ENCODE measurements around the gene CLEC4A.
"Not testable (repeated sequence)": the region's sequence is repeated elsewhere in the genome, so short reads cannot be mapped to it uniquely, and the experiment has no call there.

Gene CLEC4A

DNA sequence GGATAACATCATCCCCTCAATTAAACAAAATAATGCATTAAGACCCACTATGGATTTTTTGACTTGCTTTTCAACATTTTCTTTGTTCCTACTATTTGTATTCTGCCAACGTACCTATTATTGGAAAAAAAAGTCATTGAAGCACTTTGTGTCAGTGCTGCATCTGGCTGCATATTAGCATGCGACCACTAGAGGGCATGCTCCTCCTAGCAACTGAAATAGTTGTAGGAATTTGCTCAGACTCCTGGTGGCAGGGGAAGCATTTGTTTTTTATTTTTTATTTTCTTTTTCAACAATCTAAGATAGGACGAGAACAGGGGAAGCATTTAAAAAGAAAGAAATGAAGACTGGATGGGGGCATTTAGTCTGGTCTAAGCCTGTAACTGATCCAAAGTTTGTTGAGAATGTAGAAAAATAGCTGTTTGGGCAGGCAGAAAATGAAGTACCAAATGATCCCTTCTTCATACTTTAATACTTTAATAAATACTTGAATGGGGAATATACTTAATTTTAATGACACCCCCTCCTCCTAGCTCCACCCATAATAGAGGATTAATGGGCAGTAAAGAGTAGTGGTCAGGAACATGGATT, 14.5 kb upstream of the CLEC4A start:
- Histone ChIP-seq H3K4me1 (ENCODE audit: insufficient read depth, low read length, poor library complexity, severe bottlenecking) (no peaks in the 10 kb centered on the region), H3K79me2 (ENCODE audit: insufficient read depth, low read length) (no peaks in the 10 kb centered on the region), H3K9ac (ENCODE audit: low read depth, low read length, poor library complexity, severe bottlenecking) (peak overlapping the region; percentile 18), H2AFZ (ENCODE audit: low read length) (peak overlapping the region; percentile 39; the same call in 1 of the 2 replicates), H3K36me3 (ENCODE audit: insufficient read depth, low read length) (no peaks in the 10 kb centered on the region), H3K4me2 (ENCODE audit: low read depth, low read length, poor library complexity, severe bottlenecking) (no peak overlapping the region), H3K9me3 (ENCODE audit: insufficient read depth, low read depth, low read length) (no peaks in the 10 kb centered on the region), H3K9me2 (replicated peaks; ENCODE audit: low read depth, low read length) (no peaks in the 10 kb centered on the region), H3F3A (ENCODE audit: low read depth) (no peaks in the 10 kb centered on the region), H3K27me3 (ENCODE audit: insufficient read depth, low read length, poor library complexity, severe bottlenecking) (no peaks in the 10 kb centered on the region), H4K20me1 (ENCODE audit: insufficient read depth, low read length, poor library complexity, severe bottlenecking) (no peaks in the 10 kb centered on the region), H3K4me3 (ENCODE audit: low read length, poor library complexity, severe bottlenecking) (no peak overlapping the region)
- no peak for TF ChIP-seq EZH2phosphoT487 (IDR thresholded peaks at IDR 0.05; ENCODE audit: borderline replicate concordance)
- TF ChIP-seq, protein P1, sequence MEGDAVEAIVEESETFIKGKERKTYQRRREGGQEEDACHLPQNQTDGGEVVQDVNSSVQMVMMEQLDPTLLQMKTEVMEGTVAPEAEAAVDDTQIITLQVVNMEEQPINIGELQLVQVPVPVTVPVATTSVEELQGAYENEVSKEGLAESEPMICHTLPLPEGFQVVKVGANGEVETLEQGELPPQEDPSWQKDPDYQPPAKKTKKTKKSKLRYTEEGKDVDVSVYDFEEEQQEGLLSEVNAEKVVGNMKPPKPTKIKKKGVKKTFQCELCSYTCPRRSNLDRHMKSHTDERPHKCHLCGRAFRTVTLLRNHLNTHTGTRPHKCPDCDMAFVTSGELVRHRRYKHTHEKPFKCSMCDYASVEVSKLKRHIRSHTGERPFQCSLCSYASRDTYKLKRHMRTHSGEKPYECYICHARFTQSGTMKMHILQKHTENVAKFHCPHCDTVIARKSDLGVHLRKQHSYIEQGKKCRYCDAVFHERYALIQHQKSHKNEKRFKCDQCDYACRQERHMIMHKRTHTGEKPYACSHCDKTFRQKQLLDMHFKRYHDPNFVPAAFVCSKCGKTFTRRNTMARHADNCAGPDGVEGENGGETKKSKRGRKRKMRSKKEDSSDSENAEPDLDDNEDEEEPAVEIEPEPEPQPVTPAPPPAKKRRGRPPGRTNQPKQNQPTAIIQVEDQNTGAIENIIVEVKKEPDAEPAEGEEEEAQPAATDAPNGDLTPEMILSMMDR (conservative IDR thresholded peaks at IDR 0.05; ENCODE audit: low read length), result peak; percentile 100

DNA sequence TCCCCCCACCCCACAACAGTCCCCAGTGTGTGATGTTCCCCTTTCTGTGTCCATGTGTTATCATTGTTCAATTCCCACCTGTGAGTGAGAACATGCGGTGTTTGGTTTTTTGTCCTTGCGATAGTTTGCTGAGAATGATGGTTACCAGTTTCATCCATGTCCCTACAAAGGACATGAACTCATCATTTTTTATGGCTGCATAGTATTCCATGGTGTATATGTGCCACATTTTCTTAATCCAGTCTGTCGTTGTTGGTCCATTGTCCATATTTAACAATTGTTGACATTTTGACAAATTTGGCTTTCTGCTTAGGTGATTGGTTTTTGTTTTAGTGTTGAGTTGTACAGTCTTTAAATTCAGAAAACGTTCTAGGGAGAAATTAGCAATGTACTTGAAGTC, 10.3 kb upstream of the CLEC4A start:
- not testable (repeated sequence) for H4K20me1 ChIP-seq (ENCODE audit: insufficient read depth, low read length, poor library complexity, severe bottlenecking); H3K4me1 ChIP-seq (ENCODE audit: insufficient read depth, low read length, poor library complexity, severe bottlenecking); H3K4me2 ChIP-seq (ENCODE audit: low read depth, low read length, poor library complexity, severe bottlenecking); H3K9me2 ChIP-seq (replicated peaks; ENCODE audit: low read depth, low read length); H2AFZ ChIP-seq (ENCODE audit: low read length); H3K27me3 ChIP-seq (ENCODE audit: insufficient read depth, low read length, poor library complexity, severe bottlenecking); H3K4me3 ChIP-seq (ENCODE audit: low read length, poor library complexity, severe bottlenecking); H3F3A ChIP-seq (ENCODE audit: low read depth); H3K79me2 ChIP-seq (ENCODE audit: insufficient read depth, low read length); H3K9me3 ChIP-seq (ENCODE audit: insufficient read depth, low read depth, low read length); H3K36me3 ChIP-seq (ENCODE audit: insufficient read depth, low read length); H3K9ac ChIP-seq (ENCODE audit: low read depth, low read length, poor library complexity, severe bottlenecking)

DNA sequence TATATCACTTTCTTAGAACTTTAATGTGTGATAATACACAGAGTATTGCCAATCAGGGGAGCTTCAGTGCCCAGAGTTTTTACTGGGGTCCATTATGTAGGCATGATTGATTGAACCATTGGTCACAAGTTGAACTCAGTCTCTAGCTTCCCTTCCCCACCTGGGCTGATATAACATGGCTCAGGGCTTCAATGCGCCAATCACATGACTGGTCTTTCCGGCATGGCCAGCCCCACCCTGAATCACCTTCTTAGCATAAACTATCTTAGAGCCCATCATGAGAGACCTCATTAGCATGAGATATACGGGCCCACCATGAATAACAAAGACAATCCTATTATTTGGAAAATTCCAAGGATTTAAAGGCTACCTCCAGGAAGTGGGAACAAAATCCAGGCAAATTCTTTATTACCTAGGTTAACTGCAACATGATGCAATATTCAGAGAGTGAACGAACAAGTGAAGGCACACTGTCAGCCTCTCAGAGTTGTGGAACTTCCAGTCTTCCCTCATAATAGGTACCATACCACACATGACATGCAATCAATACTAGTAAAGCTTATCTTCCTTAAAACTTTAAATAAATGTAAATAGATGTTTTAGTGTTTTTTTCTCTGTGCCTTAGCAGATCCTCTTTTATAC, 3.2 kb upstream of the CLEC4A start:
- no peak overlapping the region for H3K4me2 ChIP-seq (ENCODE audit: low read depth, low read length, poor library complexity, severe bottlenecking)
- H3K79me2 ChIP-seq (ENCODE audit: insufficient read depth, low read length), result no peaks in the 10 kb centered on the region
- peaks cover 13% of the 10 kb centered on the region for H3K4me1 ChIP-seq (ENCODE audit: insufficient read depth, low read length, poor library complexity, severe bottlenecking)
- no peaks in the 10 kb centered on the region for H3K9me3 ChIP-seq (ENCODE audit: insufficient read depth, low read depth, low read length)
- H3K27me3 ChIP-seq (ENCODE audit: insufficient read depth, low read length, poor library complexity, severe bottlenecking), result no peaks in the 10 kb centered on the region
- no peak overlapping the region for H3K4me3 ChIP-seq (ENCODE audit: low read length, poor library complexity, severe bottlenecking)
- no peaks in the 10 kb centered on the region for H3F3A ChIP-seq (ENCODE audit: low read depth)
- no peak for TF ChIP-seq EZH2phosphoT487 (IDR thresholded peaks at IDR 0.05; ENCODE audit: borderline replicate concordance)
- TF ChIP-seq, protein P1 (conservative IDR thresholded peaks at IDR 0.05; ENCODE audit: low read length), result no peak
- no peaks in the 10 kb centered on the region for H3K36me3 ChIP-seq (ENCODE audit: insufficient read depth, low read length)
- H2AFZ ChIP-seq (ENCODE audit: low read length), result no peak overlapping the region
- H3K9ac ChIP-seq (ENCODE audit: low read depth, low read length, poor library complexity, severe bottlenecking), result no peak overlapping the region
- no peaks in the 10 kb centered on the region for H4K20me1 ChIP-seq (ENCODE audit: insufficient read depth, low read length, poor library complexity, severe bottlenecking)
- H3K9me2 ChIP-seq (replicated peaks; ENCODE audit: low read depth, low read length), result no peaks in the 10 kb centered on the region

DNA sequence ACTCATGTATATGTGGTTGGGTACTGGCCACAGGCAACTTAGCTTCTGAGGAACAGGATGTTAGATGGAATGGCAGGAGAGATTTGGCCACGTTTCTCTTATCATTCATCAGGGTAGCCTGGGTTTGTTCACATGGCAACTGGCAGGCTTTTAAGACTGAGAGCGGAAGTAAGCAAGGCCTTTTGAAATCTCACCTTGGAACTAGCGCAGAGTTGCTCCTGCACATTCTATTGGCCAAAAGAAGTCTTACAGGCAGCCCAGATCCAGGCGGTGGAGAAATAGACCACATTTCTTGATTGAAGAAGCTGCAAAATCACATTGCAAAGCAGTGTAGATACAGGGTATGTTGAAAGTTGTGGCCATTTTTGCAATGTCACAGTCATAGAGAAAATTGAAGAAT, 3.7 kb downstream of the CLEC4A start:
- H4K20me1 ChIP-seq (ENCODE audit: insufficient read depth, low read length, poor library complexity, severe bottlenecking), result no peaks in the 10 kb centered on the region
- no peak overlapping the region for H3K4me2 ChIP-seq (ENCODE audit: low read depth, low read length, poor library complexity, severe bottlenecking)
- no peaks in the 10 kb centered on the region for H3K27me3 ChIP-seq (ENCODE audit: insufficient read depth, low read length, poor library complexity, severe bottlenecking)
- no peaks in the 10 kb centered on the region for H3K36me3 ChIP-seq (ENCODE audit: insufficient read depth, low read length)
- no peak overlapping the region for H2AFZ ChIP-seq (ENCODE audit: low read length)
- H3K9ac ChIP-seq (ENCODE audit: low read depth, low read length, poor library complexity, severe bottlenecking), result no peak overlapping the region
- H3K9me2 ChIP-seq (replicated peaks; ENCODE audit: low read depth, low read length), result no peaks in the 10 kb centered on the region
- TF ChIP-seq, protein P1 (conservative IDR thresholded peaks at IDR 0.05; ENCODE audit: low read length), result no peak
- TF ChIP-seq EZH2phosphoT487 (IDR thresholded peaks at IDR 0.05; ENCODE audit: borderline replicate concordance), result no peak
- no peaks in the 10 kb centered on the region for H3K9me3 ChIP-seq (ENCODE audit: insufficient read depth, low read depth, low read length)
- H3K4me3 ChIP-seq (ENCODE audit: low read length, poor library complexity, severe bottlenecking), result no peak overlapping the region
- peaks cover 13% of the 10 kb centered on the region for H3K4me1 ChIP-seq (ENCODE audit: insufficient read depth, low read length, poor library complexity, severe bottlenecking)
- H3F3A ChIP-seq (ENCODE audit: low read depth), result no peaks in the 10 kb centered on the region
- H3K79me2 ChIP-seq (ENCODE audit: insufficient read depth, low read length), result no peaks in the 10 kb centered on the region

DNA sequence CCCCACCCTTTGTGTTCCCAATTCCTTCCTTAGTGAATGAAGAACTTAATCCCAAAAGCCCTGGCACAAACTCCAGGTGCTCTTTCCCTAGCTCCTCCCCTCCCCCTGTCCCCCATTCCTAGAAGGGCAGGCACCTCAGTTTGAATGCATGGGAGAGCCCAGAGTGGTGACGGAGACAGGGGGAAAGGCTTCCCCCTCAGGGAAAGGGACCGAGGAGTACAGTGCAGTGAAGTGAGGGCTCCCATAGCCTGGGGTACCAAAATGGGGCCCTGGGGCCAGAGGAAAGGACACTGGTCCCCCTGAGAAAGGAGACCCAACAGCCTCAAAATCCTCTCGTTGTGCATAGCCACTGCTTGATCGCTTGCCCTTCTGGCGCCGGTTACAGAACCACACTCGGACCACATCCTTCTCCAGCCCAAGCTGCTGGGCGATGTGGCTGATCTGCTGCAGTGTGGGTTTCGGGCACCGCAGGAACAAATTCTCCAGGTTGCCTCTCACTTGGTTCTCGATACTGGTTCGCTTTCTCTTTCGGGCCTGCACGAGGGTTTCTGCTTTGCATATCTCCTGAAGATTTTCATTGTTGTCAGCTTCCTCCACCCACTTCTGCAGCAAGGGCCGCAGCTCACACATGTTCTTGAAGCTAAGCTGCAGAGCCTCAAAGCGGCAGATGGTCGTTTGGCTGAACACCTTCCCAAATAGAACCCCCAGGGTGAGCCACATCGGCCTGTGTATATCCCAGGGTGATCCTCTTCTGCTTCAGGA, 10.4 kb downstream of the CLEC4A start:
- H3K9ac ChIP-seq (ENCODE audit: low read depth, low read length, poor library complexity, severe bottlenecking), result not testable (repeated sequence)

More for the DNA sequence above, 10.4 kb downstream of the CLEC4A start:
- not testable (repeated sequence) for H3F3A ChIP-seq (ENCODE audit: low read depth); H3K9me2 ChIP-seq (replicated peaks; ENCODE audit: low read depth, low read length); H3K79me2 ChIP-seq (ENCODE audit: insufficient read depth, low read length); H3K9me3 ChIP-seq (ENCODE audit: insufficient read depth, low read depth, low read length); H3K27me3 ChIP-seq (ENCODE audit: insufficient read depth, low read length, poor library complexity, severe bottlenecking); H3K4me2 ChIP-seq (ENCODE audit: low read depth, low read length, poor library complexity, severe bottlenecking); H3K36me3 ChIP-seq (ENCODE audit: insufficient read depth, low read length); H2AFZ ChIP-seq (ENCODE audit: low read length); H4K20me1 ChIP-seq (ENCODE audit: insufficient read depth, low read length, poor library complexity, severe bottlenecking); H3K4me3 ChIP-seq (ENCODE audit: low read length, poor library complexity, severe bottlenecking); H3K4me1 ChIP-seq (ENCODE audit: insufficient read depth, low read length, poor library complexity, severe bottlenecking)
